ENCODE measurements around the gene DPP6.

Gene DPP6

DNA sequence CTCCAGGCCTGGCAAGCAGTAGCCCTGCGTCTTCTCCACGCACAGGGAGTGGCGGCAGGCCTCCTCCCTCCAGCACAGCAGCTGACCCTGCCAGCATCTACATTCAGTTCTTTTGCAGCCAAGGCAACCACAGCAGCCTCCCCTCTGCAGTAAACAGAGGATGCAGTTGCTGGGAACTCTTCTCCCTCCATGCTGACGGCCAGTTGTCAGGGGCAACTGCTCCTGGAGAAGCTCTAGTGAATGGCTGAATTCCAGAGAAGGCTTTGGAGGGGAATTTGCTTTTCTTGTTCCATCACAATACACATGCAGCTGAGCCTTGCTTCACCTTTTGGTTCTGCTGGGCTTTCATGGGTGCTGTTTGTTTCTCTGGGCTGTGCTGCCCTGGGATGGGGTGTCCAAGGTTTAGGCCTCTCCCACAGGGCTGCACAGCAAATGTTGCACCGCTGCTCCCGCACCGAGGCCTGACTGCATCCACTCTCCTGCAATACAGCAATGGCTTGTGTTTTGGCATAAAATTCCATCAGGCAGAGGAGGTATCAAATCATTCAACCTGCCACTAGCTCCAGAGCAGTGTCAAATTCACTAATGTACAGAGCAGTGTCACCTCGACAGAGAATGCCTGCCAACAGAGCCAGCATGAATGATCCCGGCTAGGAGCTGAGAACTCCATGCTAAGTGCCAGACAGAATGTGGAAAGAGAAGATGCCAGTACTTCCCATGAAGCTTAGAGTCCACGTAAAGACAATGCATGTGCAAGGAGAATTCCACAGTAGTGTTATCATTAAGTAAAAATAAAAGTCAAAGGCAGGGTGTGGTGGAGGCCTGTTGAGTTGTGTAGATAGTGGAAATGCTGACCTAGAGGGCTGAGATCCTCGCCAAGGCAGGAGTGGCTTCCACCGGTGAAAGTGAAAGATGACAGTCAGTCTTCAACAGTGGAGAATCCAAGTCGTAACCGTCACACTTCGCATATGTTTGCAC, 399.6 kb downstream of the DPP6 start:
- H3K27me3 ChIP-seq, result no peaks in the 10 kb centered on the region
- no peaks in the 10 kb centered on the region for H3K36me3 ChIP-seq
- H3K4me3 ChIP-seq (ENCODE audit: low read depth in 1 of 2, low read length in 1 of 2), result no peak overlapping the region
- no peak overlapping the region for H3K27ac ChIP-seq
- TF ChIP-seq, protein P1, sequence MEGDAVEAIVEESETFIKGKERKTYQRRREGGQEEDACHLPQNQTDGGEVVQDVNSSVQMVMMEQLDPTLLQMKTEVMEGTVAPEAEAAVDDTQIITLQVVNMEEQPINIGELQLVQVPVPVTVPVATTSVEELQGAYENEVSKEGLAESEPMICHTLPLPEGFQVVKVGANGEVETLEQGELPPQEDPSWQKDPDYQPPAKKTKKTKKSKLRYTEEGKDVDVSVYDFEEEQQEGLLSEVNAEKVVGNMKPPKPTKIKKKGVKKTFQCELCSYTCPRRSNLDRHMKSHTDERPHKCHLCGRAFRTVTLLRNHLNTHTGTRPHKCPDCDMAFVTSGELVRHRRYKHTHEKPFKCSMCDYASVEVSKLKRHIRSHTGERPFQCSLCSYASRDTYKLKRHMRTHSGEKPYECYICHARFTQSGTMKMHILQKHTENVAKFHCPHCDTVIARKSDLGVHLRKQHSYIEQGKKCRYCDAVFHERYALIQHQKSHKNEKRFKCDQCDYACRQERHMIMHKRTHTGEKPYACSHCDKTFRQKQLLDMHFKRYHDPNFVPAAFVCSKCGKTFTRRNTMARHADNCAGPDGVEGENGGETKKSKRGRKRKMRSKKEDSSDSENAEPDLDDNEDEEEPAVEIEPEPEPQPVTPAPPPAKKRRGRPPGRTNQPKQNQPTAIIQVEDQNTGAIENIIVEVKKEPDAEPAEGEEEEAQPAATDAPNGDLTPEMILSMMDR (IDR thresholded peaks at IDR 0.05), result no peak
- H3K4me1 ChIP-seq (ENCODE audit: control insufficient read depth in 1 of 2, insufficient read depth in 1 of 2, low read depth in 1 of 2, low read length in 1 of 2), result no peaks in the 10 kb centered on the region
- H3K9me3 ChIP-seq, result no peaks in the 10 kb centered on the region

DNA sequence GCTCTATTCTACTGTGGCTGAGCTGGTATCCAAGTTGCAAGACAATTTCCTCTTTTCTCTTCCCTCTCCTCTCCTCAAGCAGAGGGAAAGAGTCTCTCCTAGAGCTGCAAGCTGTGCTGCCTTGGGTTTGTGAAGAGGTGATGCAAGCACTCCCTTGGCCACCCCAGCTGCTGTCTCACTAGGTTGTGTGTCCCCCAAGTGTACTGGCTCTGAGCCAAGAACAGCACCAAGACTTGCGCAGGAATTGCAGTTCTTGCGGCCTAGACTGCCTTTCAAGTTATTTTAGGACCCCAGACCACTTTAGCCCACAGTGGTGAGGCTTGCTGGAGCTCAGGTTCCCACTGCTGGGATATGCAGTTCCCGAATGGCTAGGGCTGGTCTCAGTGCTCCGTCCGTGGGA, 411.6 kb downstream of the DPP6 start:
- no peaks in the 10 kb centered on the region for H3K4me1 ChIP-seq (ENCODE audit: control insufficient read depth in 1 of 2, insufficient read depth in 1 of 2, low read depth in 1 of 2, low read length in 1 of 2)
- no peaks in the 10 kb centered on the region for H3K27me3 ChIP-seq
- H3K36me3 ChIP-seq, result no peaks in the 10 kb centered on the region
- H3K27ac ChIP-seq, result no peak overlapping the region
- no peak overlapping the region for H3K4me3 ChIP-seq (ENCODE audit: low read depth in 1 of 2, low read length in 1 of 2)
- TF ChIP-seq, protein P1 (IDR thresholded peaks at IDR 0.05), result no peak
- H3K9me3 ChIP-seq, result no peaks in the 10 kb centered on the region

DNA sequence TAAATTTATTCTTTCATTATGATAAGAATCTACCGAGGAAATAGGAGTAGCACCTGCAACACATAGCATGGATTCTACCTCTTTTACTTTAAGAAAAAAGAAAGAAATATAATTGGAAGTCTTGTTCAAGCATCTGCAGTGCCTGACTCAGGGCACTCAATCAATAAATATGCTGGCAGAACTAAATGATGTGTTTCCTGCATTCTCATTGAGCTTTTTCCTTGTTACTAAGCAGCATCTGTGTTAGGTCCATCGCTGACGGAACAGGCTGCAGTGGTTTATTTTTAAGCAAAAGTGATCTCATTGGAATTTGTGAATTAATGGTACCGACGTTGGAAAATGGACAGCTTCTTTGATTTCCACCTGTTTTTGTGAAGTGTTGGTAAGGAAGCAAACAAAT, 417.5 kb downstream of the DPP6 start:
- Histone ChIP-seq H3K4me1 (ENCODE audit: control insufficient read depth in 1 of 2, insufficient read depth in 1 of 2, low read depth in 1 of 2, low read length in 1 of 2) (no peaks in the 10 kb centered on the region), H3K27ac (no peak overlapping the region), H3K27me3 (no peaks in the 10 kb centered on the region), H3K4me3 (ENCODE audit: low read depth in 1 of 2, low read length in 1 of 2) (no peak overlapping the region), H3K36me3 (no peaks in the 10 kb centered on the region), H3K9me3 (no peaks in the 10 kb centered on the region)
- TF ChIP-seq, protein P1 (IDR thresholded peaks at IDR 0.05), result no peak

DNA sequence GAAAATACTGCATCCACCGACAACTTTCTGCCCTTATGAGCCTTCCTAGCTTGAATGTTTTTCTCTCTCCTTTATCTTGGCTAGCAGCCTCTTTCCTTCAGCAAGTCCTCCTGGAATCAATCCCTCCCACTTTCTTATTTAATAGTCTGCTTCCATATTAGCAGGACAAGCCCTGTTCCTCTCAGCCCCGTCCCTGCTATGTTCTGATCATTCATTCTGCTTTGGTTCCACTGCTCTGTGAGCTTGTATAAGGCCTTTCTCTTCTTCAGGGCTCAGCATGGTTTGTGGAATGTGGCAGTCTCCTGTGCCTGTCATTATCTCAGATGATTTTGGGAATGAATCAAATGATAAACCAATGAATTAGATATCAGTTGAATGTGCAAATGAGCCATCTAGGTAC, 420.1 kb downstream of the DPP6 start:
- Histone ChIP-seq H3K4me1 (ENCODE audit: control insufficient read depth in 1 of 2, insufficient read depth in 1 of 2, low read depth in 1 of 2, low read length in 1 of 2) (no peaks in the 10 kb centered on the region), H3K4me3 (ENCODE audit: low read depth in 1 of 2, low read length in 1 of 2) (no peak overlapping the region), H3K27ac (no peak overlapping the region), H3K36me3 (no peaks in the 10 kb centered on the region), H3K27me3 (no peaks in the 10 kb centered on the region), H3K9me3 (no peaks in the 10 kb centered on the region)
- TF ChIP-seq, protein P1 (IDR thresholded peaks at IDR 0.05), result no peak

DNA sequence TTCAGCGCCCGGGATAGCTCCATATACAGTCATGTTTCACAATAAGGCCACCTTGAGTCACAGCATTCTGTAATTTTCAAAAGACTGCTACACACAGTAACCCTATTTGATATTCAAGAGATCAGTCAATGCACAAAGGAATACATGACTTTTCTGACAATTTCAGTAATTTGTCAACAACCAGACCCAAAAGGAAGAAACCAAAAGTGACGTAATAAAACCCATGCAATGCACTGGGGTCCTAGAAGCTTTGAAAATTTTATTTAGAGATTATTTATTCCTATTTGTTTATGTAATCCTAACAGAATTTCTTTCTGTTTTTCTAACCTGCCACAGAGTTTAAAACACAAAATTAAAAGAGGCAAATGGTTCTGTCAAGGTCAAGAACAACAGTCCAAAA, 421.2 kb downstream of the DPP6 start:
- H3K4me1 ChIP-seq (ENCODE audit: control insufficient read depth in 1 of 2, insufficient read depth in 1 of 2, low read depth in 1 of 2, low read length in 1 of 2), result no peaks in the 10 kb centered on the region
- H3K27me3 ChIP-seq, result no peaks in the 10 kb centered on the region
- H3K27ac ChIP-seq, result no peak overlapping the region
- H3K4me3 ChIP-seq (ENCODE audit: low read depth in 1 of 2, low read length in 1 of 2), result no peak overlapping the region
- H3K36me3 ChIP-seq, result no peaks in the 10 kb centered on the region
- TF ChIP-seq, protein P1 (IDR thresholded peaks at IDR 0.05), result no peak
- H3K9me3 ChIP-seq, result no peaks in the 10 kb centered on the region

Measured in neutrophil (primary cell).